Esophagus muscularis mucosa (tissue), 4 donors: Measurements from ENCODE around the gene NDST1. TPM values are rescaled to one million over a fixed set of nuclear protein-coding genes. Genes with fewer than 3 reads are reported as not detected.

Experiments used
- total RNA-seq, 4 donors: library from RNA; depleted of rRNA; stranded (reverse); fragments of >200 nt; gene quantifications; one replicate each; pipeline versions ENCODE4 v1.1.0 to v1.2.1, GENCODE V29; 2016

NDST1 gene
- total RNA-seq, 4 donors from 2014 or later = 48.2 to 113 (median 74.5) TPM

Other genes starting within 250 kb of the NDST1 start
- 1 to 10 TPM; 2.5 to 8.0 (median 3.8) TPM for gene CAMK2A, start 218.4 kb upstream of the NDST1 start, total RNA-seq
- gene ARSI, start 205.2 kb upstream of the NDST1 start, total RNA-seq = 10 to 100 TPM in 3 of 4 donors, 1 to 10 TPM in 1; 5.8 to 20.6 (median 10.1) TPM
- gene TCOF1, start 150.4 kb upstream of the NDST1 start, total RNA-seq = 10 to 100 TPM; 27.4 to 46.0 (median 36.3) TPM
- 100 to 1,000 TPM; 270 to 595 (median 555) TPM for gene CD74, start 95.2 kb upstream of the NDST1 start, total RNA-seq
- 1,000 to 10,000 TPM; 1,492 to 3,727 (median 2,626) TPM for gene RPS14, start 58.4 kb upstream of the NDST1 start, total RNA-seq
- 10 to 100 TPM; 20.4 to 54.0 (median 39.3) TPM for gene SYNPO, start 132.5 kb downstream of the NDST1 start, total RNA-seq
- 1 to 10 TPM in 1 of 4 donors, under 1 TPM in 2, not detected in 1; 0.17 to 1.2 (median 0.46) TPM for gene MYOZ3, start 153.1 kb downstream of the NDST1 start, total RNA-seq
- gene RBM22, start 192.9 kb downstream of the NDST1 start, total RNA-seq = 10 to 100 TPM; 20.8 to 31.3 (median 22.7) TPM